G401.6 (cell line): ENCODE measurements around the gene ZNF516.

Experiments
- FAIRE-seq: peaks from 2 replicates; lab custom pipeline; 2012; peaks lifted over from hg19 to GRCh38; lab: Jason Lieb, UNC

ZNF516 gene

GRCh38 chr18:76338619-76339245 is 156.3 kb downstream of the ZNF516 start:
- no peak for FAIRE-seq

- FAIRE-seq = no peak
Measured at GRCh38 chr18:76338088-76338487, 157.0 kb downstream of the ZNF516 start.

GRCh38 chr18:76335859-76336640 is 159.0 kb downstream of the ZNF516 start:
- no peak for FAIRE-seq

- FAIRE-seq = no peak
Measured at GRCh38 chr18:76328140-76328539, 166.9 kb downstream of the ZNF516 start.

GRCh38 chr18:76323891-76324290 is 171.2 kb downstream of the ZNF516 start:
- FAIRE-seq = no peak

- FAIRE-seq = no peak
Measured at GRCh38 chr18:76322686-76323085, 172.4 kb downstream of the ZNF516 start.

- FAIRE-seq = no peak
Measured at GRCh38 chr18:76319366-76319765, 175.7 kb downstream of the ZNF516 start.

GRCh38 chr18:76318607-76319006 is 176.4 kb downstream of the ZNF516 start:
- FAIRE-seq = no peak

GRCh38 chr18:76317136-76317535 is 177.9 kb downstream of the ZNF516 start:
- no peak for FAIRE-seq

GRCh38 chr18:76315722-76316230 is 179.3 kb downstream of the ZNF516 start:
- no peak for FAIRE-seq

GRCh38 chr18:76314496-76314895 is 180.5 kb downstream of the ZNF516 start:
- no peak for FAIRE-seq

- FAIRE-seq = no peak
Measured at GRCh38 chr18:76314015-76314414, 181.0 kb downstream of the ZNF516 start.
